Thyroid gland (tissue), 4 donors: ENCODE data around the gene LHB.

ENCODE experiments used
- CTCF ChIP-seq, 6 experiments: fragments of 200-600 bp in 3 of 6; fragments of 450-650 bp in 3 of 6; sonication (generic) in 3 of 6; IDR thresholded peaks; one replicate each; pipeline ENCODE4 v1.5.1; 2016 to 2019; ENCODE audit warnings: antibody characterized with exemption in 6 of 6, mild to moderate bottlenecking in 2 of 6, inconsistent platforms in 1 of 6, moderate library complexity in 1 of 6
- POLR2A ChIP-seq, 2 donors: fragments of 450-650 bp; IDR thresholded peaks; one replicate each; pipeline ENCODE4 v1.6.1; 2017; ENCODE audit warnings: antibody characterized with exemption in 2 of 2, mild to moderate bottlenecking in 2 of 2, moderate library complexity in 1 of 2

- TF ChIP-seq CTCF (IDR thresholded peaks at IDR 0.05) (no peak), POLR2A (IDR thresholded peaks at IDR 0.05) (no peak)
Observed at GRCh38 chr19:48989701-48990291, 27.1 kb downstream of the LHB start.
